HepG2 (cell line): Measurements from ENCODE around the gene PPP1R9B. TPM values are rescaled to one million over a fixed set of nuclear protein-coding genes. Genes with fewer than 3 reads are reported as not detected.
A peak's percentile ranks its signal among the peaks of the same experiment; 100 is the strongest.

Experiments
- BRCA1 ChIP-seq: sonication (generic); formaldehyde crosslinking; IDR thresholded peaks from 2 replicates; pipeline ENCODE4 v1.4.0; 2020; ENCODE audit warnings: missing genetic modification reagents
- CC2D1A ChIP-seq: sonication (generic); formaldehyde crosslinking; IDR thresholded peaks from 2 replicates; pipeline ENCODE4 v1.8.1; 2023; ENCODE audit warnings: mild to moderate bottlenecking, missing genetic modification reagents
- DMAP1 ChIP-seq: IDR thresholded peaks from 2 replicates; pipeline ENCODE4 v1.6.1; 2016
- GFI1 ChIP-seq: sonication (generic); formaldehyde crosslinking; IDR thresholded peaks from 2 replicates; pipeline ENCODE4 v1.5.0; 2020; ENCODE audit warnings: missing genetic modification reagents, mild to moderate bottlenecking, borderline replicate concordance
- ISX ChIP-seq: sonication (generic); formaldehyde crosslinking; conservative IDR thresholded peaks from 2 replicates; pipeline ENCODE4 v1.5.0; 2020; ENCODE audit warnings: missing genetic modification reagents
- LRRFIP1 ChIP-seq: sonication (generic); formaldehyde crosslinking; conservative IDR thresholded peaks from 2 replicates; pipeline ENCODE4 v1.4.0; 2020; ENCODE audit warnings: missing genetic modification reagents
- PAWR ChIP-seq: sonication (generic); formaldehyde crosslinking; IDR thresholded peaks from 2 replicates; pipeline ENCODE4 v1.4.0; 2020; ENCODE audit warnings: missing genetic modification reagents, mild to moderate bottlenecking, borderline replicate concordance
- RFX3 ChIP-seq: IDR thresholded peaks from 2 replicates; pipeline ENCODE4 v1.6.1; 2016; ENCODE audit warnings: missing biosample characterization, missing genetic modification reagents
- SPEN ChIP-seq: sonication (generic); formaldehyde crosslinking; IDR thresholded peaks from 2 replicates; pipeline ENCODE4 v1.5.1; 2020; ENCODE audit warnings: low read depth, mild to moderate bottlenecking, missing genetic modification reagents
- ZMAT3 ChIP-seq: sonication (generic); formaldehyde crosslinking; conservative IDR thresholded peaks from 2 replicates; pipeline ENCODE4 v1.7.0; 2021; ENCODE audit warnings: missing genetic modification reagents
- ZNF329 ChIP-seq: sonication (generic); formaldehyde crosslinking; IDR thresholded peaks from 2 replicates; pipeline ENCODE4 v1.9.0; 2021; ENCODE audit warnings: low read depth, mild to moderate bottlenecking, missing genetic modification reagents
- ZNF383 ChIP-seq: sonication (generic); formaldehyde crosslinking; IDR thresholded peaks from 2 replicates; pipeline ENCODE4 v1.4.0; 2020; ENCODE audit warnings: missing genetic modification reagents, mild to moderate bottlenecking, borderline replicate concordance
- ZNF460 ChIP-seq: sonication (generic); formaldehyde crosslinking; IDR thresholded peaks from 2 replicates; pipeline ENCODE4 v1.5.1; 2020; ENCODE audit warnings: missing genetic modification reagents, mild to moderate bottlenecking, borderline replicate concordance
- polyA plus RNA-seq, 8 experiments: library from polyadenylated mRNA; depleted of rRNA in 3 of 8; stranded (reverse) in 7 of 8; unstranded in 1 of 8; fragments of >200 nt; fragmentation: Illumina TruSeq in 4 of 8; extraction: Trizol in 4 of 8; gene quantifications; 2 replicates each; pipeline versions ENCODE4 v1.2.1 to v1.2.3, GENCODE V29; 2011 to 2016; ENCODE audit warnings: low read depth in 4 of 8, missing spikeins in 1 of 8, mixed read lengths in 1 of 8; ENCODE audit not compliant: insufficient read depth in 1 of 8
- total RNA-seq, 5 experiments: library from RNA; depleted of rRNA; stranded (reverse); fragments of >200 nt; fragmentation: Illumina TruSeq; extraction: Trizol; gene quantifications; 2 replicates each; pipeline ENCODE4 v1.2.3, GENCODE V29; 2016; ENCODE audit warnings: low read depth in 1 of 5
- TF ChIP-seq, protein P1 (sequence below): sonication (generic); formaldehyde crosslinking; IDR thresholded peaks from 2 replicates; pipeline ENCODE4 v1.5.0; 2020; ENCODE audit warnings: mild to moderate bottlenecking, missing genetic modification reagents, borderline replicate concordance
- TF ChIP-seq, protein P2 (sequence below): sonication (generic); IDR thresholded peaks from 2 replicates; pipeline ENCODE4 v1.6.1; 2016; ENCODE audit warnings: low read depth, borderline replicate concordance
- TF ChIP-seq, protein P3 (sequence below): sonication (generic); formaldehyde crosslinking; IDR thresholded peaks from 2 replicates; pipeline ENCODE4 v1.5.0; 2020; ENCODE audit warnings: mild to moderate bottlenecking, missing genetic modification reagents, moderate library complexity

PPP1R9B gene
- total and polyA plus RNA-seq, 2 of the 13 experiments (the other 11 are each of a cell fraction or from before 2014, with no cell fraction given): 9.4 to 15.8 TPM

DNA sequence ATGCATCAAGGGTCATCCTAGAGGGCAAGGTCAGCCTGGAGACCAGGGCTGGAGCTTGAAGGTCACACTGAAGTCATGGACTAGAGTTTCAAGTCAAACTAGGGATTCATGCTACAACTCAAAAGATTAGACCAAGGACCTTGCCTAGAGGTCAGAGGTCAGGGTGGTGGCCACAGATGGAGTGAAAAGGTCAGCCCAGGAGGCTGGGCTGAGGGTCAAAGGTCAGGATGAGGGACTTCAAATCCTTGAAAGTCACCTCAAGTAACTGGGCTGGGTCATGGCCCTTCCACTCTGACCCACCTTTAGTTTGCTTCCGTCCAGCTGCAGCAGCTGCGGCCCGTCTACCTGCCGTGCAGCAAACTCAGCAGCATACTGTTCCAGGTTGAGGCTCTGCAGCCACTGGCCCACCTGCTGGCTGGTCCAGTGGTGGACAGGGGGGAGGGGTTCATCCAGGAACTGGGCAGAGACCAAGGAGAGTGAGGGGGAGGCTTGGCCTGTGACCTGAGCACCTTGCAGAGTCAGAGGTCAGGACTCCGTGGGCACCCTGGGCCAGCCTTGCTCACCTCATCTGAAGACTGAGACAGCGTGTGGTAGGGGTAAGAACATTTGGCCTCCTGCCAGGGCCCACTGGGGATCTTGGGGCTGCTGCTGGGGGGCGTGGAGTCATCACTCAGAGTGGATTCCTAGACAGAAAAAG, 36.7 kb downstream of the PPP1R9B start (continued):
- TF ChIP-seq, protein P1, sequence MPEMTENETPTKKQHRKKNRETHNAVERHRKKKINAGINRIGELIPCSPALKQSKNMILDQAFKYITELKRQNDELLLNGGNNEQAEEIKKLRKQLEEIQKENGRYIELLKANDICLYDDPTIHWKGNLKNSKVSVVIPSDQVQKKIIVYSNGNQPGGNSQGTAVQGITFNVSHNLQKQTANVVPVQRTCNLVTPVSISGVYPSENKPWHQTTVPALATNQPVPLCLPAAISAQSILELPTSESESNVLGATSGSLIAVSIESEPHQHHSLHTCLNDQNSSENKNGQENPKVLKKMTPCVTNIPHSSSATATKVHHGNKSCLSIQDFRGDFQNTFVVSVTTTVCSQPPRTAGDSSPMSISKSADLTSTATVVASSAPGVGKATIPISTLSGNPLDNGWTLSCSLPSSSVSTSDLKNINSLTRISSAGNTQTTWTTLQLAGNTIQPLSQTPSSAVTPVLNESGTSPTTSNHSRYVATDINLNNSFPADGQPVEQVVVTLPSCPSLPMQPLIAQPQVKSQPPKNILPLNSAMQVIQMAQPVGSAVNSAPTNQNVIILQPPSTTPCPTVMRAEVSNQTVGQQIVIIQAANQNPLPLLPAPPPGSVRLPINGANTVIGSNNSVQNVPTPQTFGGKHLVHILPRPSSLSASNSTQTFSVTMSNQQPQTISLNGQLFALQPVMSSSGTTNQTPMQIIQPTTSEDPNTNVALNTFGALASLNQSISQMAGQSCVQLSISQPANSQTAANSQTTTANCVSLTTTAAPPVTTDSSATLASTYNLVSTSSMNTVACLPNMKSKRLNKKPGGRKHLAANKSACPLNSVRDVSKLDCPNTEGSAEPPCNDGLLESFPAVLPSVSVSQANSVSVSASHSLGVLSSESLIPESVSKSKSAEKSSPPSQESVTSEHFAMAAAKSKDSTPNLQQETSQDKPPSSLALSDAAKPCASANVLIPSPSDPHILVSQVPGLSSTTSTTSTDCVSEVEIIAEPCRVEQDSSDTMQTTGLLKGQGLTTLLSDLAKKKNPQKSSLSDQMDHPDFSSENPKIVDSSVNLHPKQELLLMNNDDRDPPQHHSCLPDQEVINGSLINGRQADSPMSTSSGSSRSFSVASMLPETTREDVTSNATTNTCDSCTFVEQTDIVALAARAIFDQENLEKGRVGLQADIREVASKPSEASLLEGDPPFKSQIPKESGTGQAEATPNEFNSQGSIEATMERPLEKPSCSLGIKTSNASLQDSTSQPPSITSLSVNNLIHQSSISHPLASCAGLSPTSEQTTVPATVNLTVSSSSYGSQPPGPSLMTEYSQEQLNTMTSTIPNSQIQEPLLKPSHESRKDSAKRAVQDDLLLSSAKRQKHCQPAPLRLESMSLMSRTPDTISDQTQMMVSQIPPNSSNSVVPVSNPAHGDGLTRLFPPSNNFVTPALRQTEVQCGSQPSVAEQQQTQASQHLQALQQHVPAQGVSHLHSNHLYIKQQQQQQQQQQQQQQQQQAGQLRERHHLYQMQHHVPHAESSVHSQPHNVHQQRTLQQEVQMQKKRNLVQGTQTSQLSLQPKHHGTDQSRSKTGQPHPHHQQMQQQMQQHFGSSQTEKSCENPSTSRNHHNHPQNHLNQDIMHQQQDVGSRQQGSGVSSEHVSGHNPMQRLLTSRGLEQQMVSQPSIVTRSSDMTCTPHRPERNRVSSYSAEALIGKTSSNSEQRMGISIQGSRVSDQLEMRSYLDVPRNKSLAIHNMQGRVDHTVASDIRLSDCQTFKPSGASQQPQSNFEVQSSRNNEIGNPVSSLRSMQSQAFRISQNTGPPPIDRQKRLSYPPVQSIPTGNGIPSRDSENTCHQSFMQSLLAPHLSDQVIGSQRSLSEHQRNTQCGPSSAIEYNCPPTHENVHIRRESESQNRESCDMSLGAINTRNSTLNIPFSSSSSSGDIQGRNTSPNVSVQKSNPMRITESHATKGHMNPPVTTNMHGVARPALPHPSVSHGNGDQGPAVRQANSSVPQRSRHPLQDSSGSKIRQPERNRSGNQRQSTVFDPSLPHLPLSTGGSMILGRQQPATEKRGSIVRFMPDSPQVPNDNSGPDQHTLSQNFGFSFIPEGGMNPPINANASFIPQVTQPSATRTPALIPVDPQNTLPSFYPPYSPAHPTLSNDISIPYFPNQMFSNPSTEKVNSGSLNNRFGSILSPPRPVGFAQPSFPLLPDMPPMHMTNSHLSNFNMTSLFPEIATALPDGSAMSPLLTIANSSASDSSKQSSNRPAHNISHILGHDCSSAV (CRISPR knock-in tag): no peak
- no peak for TF ChIP-seq LRRFIP1 (CRISPR knock-in tag)
- no peak for TF ChIP-seq RFX3 (CRISPR knock-in tag)
- TF ChIP-seq, protein P2, sequence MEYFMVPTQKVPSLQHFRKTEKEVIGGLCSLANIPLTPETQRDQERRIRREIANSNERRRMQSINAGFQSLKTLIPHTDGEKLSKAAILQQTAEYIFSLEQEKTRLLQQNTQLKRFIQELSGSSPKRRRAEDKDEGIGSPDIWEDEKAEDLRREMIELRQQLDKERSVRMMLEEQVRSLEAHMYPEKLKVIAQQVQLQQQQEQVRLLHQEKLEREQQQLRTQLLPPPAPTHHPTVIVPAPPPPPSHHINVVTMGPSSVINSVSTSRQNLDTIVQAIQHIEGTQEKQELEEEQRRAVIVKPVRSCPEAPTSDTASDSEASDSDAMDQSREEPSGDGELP: no peak
- TF ChIP-seq SPEN: 0 out of 2 replicates have a peak, but pooled peaks have one; percentile 7
- no peak for TF ChIP-seq PAWR (CRISPR knock-in tag)
- TF ChIP-seq CC2D1A (CRISPR knock-in tag): no peak
- no peak for TF ChIP-seq ZNF383 (CRISPR knock-in tag)
- TF ChIP-seq ZMAT3 (CRISPR knock-in tag): no peak
- TF ChIP-seq, protein P3, sequence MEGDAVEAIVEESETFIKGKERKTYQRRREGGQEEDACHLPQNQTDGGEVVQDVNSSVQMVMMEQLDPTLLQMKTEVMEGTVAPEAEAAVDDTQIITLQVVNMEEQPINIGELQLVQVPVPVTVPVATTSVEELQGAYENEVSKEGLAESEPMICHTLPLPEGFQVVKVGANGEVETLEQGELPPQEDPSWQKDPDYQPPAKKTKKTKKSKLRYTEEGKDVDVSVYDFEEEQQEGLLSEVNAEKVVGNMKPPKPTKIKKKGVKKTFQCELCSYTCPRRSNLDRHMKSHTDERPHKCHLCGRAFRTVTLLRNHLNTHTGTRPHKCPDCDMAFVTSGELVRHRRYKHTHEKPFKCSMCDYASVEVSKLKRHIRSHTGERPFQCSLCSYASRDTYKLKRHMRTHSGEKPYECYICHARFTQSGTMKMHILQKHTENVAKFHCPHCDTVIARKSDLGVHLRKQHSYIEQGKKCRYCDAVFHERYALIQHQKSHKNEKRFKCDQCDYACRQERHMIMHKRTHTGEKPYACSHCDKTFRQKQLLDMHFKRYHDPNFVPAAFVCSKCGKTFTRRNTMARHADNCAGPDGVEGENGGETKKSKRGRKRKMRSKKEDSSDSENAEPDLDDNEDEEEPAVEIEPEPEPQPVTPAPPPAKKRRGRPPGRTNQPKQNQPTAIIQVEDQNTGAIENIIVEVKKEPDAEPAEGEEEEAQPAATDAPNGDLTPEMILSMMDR: 0 out of 2 replicates have a peak, but pooled peaks have one; percentile 2
- TF ChIP-seq ZNF460 (CRISPR knock-in tag): no peak
- no peak for TF ChIP-seq ISX (CRISPR knock-in tag)
- no peak for TF ChIP-seq BRCA1 (CRISPR knock-in tag)
- TF ChIP-seq GFI1 (CRISPR knock-in tag): no peak
- no peak for TF ChIP-seq DMAP1 (CRISPR knock-in tag)
- TF ChIP-seq ZNF329: no peak
